Erythroblast (primary cell): ENCODE data around the gene SMARCC1.

Experiments used
- DNase-seq, 2 experiments: peaks; one replicate each; lab custom pipeline; 2025; lab: John Stamatoyannopoulos, UW
- GATA1 ChIP-seq: IDR thresholded peaks from 2 replicates; pipeline ENCODE4 v1.6.1; 2011; ENCODE audit warnings: low read depth, mild to moderate bottlenecking, control low read depth, low read length, moderate library complexity
- POLR2A ChIP-seq: IDR thresholded peaks from 2 replicates; pipeline ENCODE4 v1.6.1; 2011; ENCODE audit warnings: mild to moderate bottlenecking, low read length

The SMARCC1 gene

GRCh38 chr3:47567149-47567548 is 214.5 kb downstream of the SMARCC1 start:
- DNase-seq: no peak
- TF ChIP-seq GATA1: no peak
- TF ChIP-seq POLR2A: no peak

DNA sequence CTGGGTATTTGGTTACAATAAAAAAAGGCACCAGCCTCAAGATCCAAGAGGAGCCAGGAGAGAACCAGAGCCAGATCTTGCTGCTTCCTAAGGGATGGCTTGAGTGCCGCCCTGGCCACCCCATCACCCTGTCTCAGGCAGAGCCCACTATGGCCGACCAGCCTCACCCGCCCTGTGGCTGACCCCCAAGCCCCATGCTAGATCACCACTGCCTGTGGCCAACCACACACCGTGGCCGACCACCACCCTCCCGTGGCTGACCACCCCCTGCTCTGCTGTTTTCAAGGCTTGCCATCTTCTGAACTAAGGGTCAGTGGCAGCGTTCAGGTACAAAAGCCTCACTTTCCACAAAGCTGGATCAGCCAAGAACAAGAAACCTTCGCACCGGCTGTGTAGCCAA is 215.0 kb downstream of the SMARCC1 start:
- TF ChIP-seq GATA1: no peak
- no peak for TF ChIP-seq POLR2A
- DNase-seq: no peak

DNA sequence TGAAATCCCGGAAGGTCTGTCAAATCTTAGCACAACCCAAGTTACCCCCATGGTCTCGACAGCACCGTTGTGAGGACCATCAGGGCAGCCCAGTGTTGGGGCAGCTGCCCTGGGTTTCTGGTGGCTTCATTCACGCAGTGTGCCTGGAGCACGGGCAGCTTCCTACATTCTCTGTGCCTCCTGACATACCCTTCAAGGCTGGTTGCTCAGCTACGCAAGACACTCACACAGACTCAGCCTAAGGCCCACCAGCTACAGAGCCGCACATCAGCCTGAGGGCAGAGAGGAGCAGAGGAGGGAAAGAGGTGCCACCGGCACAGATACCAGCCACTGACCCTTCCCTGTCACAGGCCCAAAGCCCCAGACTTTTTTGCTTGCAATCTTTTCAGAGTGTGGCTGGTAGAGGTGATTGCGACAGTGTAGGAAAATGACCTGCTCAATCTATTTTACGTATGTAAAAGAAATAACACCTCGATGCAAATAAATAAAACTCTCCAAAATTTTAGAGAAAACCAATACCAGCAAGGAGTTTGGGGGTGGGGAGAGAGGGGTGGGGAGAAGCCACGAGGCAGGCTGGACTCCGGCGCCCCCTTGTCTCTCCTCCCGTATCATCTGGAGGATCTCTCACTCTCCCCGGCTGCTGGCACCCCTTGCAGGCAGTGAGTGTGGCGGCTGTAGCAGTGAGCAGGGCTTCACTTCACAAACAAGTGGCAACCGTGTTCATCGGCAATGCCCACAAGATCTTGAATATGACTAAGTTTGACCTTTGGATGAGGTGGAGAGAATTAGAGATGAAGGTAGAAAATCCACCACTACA is 215.8 kb downstream of the SMARCC1 start:
- TF ChIP-seq GATA1 (no peak), POLR2A (no peak)

DNA sequence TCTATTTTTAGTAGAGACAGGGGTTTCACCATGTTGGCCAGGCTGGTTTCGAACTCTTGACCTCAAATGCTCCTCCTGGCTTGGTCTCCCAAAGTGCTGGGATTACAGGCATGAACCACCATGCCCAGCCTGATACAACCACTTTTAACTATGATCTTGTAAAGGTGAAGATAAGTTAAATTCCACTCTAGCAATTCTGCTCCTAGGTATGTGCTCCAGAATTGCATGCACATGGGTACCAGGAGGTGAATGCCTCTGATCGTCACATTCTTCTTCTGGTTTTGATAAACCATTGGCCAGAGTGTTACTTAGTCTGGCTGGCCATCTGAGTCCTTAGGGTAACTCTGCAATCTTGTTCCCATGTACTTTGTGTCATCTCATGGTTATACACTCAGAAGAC is 225.3 kb downstream of the SMARCC1 start:
- no peak for TF ChIP-seq GATA1
- no peak for TF ChIP-seq POLR2A
- DNase-seq: no peak

More for the DNA sequence above, 215.8 kb downstream of the SMARCC1 start:
- no peak for DNase-seq

DNA sequence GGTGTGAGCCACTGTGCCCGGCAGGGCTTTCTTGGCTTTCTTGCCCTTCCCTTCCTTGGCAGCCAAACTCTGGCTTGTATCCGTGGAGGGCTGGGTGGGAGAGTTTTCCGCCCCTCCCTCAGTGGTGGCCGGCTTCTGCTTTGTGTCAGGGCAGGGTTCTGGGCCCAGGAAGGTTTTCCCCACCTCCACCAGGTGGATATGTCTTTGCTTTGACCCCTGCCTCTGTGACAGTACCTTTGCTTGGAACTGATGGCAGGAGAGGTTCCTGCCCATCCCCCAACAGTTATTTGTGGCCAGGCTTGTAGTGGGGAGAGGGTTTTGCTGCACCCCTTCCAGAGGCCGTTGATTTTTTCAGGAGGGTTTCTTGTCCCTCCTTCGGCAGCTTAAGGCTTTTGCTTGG is 227.4 kb downstream of the SMARCC1 start:
- DNase-seq: no peak
- TF ChIP-seq POLR2A (no peak), GATA1 (no peak)

- no peak for DNase-seq
- TF ChIP-seq GATA1 (no peak), POLR2A (no peak)
These were observed 228.3 kb downstream of the SMARCC1 start for GRCh38 chr3:47553407-47553806.

DNA sequence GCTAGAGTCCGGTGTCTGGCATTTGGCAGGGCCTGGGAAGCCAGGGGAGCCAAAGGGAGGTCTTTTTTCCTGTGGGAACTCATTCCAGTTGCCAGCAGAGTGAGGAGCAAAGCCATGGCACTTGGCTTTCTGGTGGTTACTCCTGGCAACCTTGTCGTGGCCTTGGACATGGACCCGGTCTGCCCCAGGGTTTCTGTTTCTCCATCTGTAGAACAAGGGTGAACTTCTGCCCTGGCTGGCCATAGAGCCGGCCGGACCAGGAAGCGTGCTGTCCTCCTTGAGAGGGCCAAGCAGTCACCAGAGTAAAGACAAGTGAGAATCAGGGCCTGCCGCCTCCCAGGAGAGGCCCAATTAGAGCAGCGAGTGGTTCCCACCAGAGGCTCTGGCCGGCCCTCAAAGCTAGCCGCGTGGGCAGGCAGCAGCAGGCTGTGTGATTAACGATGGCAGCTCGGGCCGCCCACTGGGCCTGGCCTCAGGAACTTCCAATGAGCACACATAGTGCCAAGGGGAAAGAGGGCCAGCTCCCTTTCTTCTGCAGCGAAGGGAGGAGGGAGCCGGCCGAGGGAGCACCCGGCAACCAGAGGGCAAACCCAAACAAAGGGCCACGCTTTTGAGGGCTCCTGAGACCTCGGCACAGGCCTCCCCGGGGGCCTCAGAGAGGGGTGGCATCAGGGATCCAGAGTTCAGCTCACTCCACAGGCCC is 239.1 kb downstream of the SMARCC1 start:
- no peak for DNase-seq
- TF ChIP-seq POLR2A (no peak), GATA1 (no peak)

GRCh38 chr3:47541583-47542108 is 240.0 kb downstream of the SMARCC1 start:
- DNase-seq: no peak
- no peak for TF ChIP-seq POLR2A
- no peak for TF ChIP-seq GATA1

- TF ChIP-seq GATA1 (no peak), POLR2A (no peak)
- DNase-seq: no peak
These were observed 241.4 kb downstream of the SMARCC1 start for GRCh38 chr3:47540281-47540680.

- no peak for DNase-seq
- TF ChIP-seq POLR2A: no peak
- no peak for TF ChIP-seq GATA1
These were observed 244.7 kb downstream of the SMARCC1 start for GRCh38 chr3:47536967-47537366.

- no peak for DNase-seq
These were observed 245.3 kb downstream of the SMARCC1 start for GRCh38 chr3:47536221-47536891.

More at GRCh38 chr3:47536221-47536891, 245.3 kb downstream of the SMARCC1 start:
- TF ChIP-seq GATA1 (no peak), POLR2A (no peak)
